ENCODE data around the gene SBF1.
"Not testable (repeated sequence)": the region's sequence is repeated elsewhere in the genome, so short reads cannot be mapped to it uniquely, and the experiment has no call there.

The SBF1 gene

DNA sequence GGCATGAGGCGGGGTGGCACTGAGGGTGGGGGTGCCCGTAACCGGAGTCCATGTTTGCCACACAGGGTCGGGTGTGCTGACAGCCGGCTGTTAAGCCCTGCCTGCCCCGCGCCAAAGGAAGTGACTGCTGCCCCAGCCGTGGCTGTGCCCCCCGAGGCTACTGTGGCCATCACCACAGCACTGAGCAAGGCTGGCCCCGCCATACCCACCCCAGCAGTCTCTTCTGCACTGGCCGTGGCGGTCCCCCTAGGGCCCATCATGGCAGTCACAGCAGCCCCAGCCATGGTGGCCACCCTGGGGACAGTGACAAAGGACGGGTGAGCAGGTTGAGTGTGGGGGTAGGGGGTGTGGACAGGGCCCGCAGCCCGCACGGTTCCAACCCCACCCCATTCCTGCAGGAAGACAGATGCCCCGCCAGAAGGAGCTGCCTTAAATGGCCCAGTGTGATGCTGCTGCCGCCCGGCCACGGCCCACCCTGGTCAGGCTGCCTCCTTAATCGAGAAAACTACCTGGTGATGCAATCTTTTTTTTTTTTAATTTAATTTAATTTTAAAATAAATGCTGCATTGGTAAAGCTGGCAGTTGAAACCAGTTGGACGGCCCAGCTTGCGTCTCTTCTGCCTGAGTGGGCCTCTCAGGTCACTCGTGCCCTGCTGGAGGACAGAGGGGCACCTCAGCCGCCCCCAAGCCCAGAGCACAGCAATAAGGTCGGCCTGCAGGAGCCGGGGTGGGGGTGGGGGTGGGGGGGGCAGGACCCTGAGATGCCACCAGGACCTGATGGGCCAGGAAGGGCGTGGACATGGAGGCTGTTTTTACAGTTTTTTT is 30.8 kb downstream of the SBF1 start:
- no peak for DNase-seq

GRCh38 chr22:50443197-50443596 is 31.6 kb downstream of the SBF1 start:
- DNase-seq: no peak

DNA sequence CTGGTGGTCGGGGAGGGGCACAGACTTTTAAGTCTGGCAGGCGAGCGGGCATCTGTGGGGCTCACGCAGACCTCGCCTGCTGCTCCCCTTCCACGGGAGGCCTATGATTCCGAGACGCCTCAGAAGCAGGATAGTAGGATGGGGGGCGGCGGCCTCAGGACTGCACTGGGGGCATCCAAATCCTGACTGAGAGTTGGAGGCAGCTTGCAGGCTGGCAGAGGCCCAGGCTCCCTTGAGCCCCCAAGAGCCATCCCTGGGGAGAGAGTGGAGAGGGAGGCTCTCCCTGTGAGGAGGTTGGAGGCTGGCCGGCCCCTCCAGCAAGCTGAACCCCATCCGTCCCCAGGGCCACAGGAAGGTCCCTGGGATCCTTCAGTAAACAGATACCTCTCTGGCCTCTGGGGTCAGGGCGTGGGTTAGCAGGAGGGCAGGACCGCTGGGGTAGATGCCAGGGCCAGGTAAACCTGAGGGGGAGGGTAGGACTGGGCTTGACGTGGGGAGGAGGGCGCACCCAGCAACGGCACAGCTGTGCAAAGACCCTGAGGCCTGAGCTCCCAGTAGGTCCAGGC is 33.3 kb downstream of the SBF1 start:
- DNase-seq: no peak

DNA sequence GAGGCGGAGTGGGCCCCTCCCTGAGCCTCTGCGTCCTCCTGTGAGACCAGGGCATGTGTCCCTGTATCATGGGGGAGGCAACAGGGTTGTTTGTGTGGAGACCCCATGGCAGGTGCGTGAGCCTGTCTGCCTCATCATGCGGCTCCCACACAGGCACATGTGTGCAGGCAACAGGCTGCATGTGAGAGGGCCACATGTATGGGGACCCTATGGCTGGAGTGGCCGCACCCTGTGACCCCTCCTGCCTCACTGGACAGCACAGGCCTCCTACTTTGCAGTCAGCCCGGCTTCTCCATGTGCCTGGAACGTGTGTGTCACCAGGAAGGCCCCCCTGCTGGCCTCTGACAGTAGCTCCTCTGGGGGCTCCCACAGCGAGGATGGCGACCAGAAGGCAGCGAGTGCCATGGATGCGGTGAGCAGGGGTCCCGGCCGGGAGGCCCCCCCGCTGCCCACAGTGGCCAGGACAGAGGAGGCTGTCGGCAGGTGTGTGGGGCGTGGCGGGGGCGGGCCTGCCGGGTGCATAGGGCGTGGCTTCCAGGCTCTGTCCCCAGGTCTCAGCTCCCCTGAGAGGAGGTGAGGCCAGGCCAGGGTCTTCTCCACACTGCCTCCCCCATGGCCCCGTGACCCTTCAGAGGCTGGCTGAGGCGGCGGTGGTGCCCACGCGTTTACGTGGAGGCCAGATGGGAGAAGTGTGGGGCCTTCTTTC is 34.1 kb downstream of the SBF1 start:
- DNase-seq: no peak

DNA sequence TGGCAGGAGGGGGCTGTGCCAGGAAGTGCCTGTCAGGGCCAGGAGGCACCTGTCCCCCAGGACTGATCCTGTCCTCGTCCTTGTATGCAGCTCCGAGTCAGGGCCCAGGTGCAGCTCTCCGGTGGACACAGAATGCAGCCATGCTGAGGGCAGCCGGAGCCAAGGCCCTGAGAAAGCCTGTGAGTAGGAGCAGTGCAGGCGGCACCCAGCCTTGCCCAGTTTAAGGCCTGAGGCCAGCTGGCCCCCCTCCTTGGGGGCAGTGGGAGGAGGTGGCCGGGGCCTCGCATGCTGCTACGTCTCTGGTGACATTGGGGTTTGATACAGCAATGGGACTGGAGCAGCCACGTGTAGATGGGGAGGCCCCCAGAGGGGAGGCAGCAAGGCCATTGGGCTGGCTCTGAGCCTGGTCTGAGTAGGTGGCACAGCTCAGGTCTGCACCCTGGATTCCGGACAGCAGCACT is 34.9 kb downstream of the SBF1 start:
- no peak for DNase-seq

GRCh38 chr22:50439314-50439870 is 35.4 kb downstream of the SBF1 start:
- DNase-seq: no peak

DNA sequence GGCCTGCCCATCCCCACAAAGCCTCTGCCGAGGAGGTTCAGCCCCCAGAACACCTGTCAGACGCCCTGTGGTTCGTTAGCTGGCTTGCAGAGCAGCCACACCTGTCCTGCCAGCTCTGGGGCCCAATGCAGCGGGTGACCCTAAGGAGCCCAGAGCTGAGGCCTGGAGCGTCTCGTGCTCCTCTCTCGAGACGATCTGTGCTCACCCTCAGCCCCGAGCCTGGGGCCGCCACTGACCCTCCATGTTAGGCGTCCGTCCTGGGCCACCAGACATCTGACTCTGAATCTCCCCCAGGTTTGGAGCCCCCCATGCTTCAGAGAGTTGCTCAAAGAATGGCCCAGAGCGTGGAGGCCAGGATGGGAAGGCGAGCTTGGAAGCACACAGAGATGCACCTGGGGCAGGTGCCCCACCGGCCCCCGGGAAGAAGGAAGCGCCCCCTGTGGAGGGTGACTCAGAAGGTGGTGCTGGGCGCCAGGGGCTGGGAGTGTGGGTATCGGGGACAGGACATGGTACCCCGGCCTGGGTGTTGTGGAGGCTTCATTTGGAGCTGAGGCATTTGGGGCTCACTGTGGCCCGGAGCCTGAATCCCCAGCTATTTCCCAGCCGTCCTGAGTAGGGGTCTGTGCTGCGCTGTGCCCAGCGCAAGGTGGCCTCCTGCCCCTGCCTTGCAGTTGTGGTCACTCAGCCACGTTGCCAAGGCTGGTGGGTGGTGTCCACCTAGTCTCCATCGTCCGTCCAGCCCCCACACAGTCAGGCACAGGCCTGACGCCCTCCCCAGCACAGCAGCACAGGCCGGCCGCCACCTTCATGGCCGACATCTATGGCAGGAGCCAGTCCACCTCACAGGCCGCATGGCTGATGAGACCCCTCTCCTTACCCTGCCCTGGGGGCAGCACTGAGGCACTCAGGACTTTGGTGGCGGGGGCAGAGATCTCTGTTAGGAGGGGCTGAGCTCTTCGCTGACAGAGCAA is 36.2 kb downstream of the SBF1 start:
- no peak for DNase-seq

DNA sequence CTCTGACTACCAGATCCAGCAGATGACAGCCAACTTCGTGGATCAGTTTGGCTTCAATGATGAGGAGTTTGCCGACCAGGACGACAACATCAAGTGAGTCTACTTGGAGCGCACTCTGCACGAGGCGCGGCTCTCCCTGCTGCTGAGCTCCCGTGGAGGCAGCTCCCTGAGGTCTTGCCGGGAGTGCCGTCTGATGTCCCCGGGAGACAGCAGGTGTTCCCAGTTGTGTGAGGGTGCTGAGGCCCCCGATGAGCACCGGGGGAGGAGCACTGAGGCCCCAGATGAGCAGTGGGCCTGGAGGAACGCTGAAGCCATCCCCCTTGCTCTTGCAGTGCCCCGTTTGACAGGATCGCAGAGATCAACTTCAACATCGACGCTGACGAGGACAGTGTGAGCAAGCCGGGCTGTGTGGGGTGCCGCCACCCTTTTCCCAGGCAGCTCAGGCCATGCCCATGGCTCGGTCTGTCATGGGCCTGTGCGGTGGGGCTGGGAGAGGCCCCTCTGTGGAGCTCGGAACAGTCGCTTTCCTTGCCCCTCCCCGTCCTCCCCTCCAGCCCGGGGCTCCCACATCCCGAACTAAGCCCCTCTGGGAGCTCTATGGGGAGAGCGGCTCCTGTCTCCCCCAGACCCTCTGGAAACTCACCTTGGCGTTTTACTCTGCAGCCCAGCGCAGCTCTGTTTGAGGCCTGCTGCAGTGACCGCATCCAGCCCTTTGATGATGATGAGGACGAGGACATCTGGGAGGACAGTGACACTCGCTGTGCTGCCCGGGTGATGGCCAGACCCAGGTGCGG is 37.1 kb downstream of the SBF1 start:
- DNase-seq: no peak

- no peak for DNase-seq
These were observed 37.9 kb downstream of the SBF1 start for GRCh38 chr22:50436841-50437341.

DNA sequence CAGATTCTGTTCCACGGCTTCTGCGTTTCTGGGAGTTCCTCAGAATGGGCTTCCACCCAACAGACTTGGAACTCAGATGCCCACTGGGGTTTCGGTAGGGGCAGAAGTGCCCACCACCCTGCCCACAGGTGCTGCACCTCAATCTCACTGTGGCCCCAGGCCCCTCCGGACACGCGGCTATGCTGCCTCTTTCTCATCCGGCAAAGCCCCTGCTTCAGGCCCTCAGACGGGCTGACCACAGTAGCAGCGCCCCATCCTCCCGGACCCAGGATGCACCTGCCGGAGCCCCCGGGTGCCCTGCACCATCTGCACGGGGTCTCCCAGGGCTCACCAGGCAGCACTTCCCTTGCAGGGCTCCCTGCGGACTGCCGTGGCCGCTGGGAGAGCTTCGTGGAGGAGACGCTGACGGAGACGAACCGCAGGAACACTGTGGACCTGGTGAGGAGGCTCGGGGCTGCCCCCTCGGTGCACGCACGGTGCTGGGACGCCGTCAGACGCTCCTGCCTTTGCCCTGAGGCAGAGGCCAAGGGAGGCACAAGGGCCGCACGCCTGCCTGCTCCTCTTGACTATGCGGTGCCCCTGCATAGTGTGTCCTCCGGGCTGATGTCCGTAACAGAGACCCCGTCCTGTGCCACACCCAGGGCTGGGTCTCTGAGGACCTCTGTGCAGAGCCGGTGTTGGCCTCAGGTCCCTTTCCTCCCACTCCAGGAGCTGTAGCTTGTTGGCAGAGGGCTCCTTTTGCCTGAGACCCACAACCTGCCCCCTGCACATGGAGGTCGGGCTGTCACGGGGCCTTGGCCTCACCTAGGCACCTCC is 38.6 kb downstream of the SBF1 start:
- DNase-seq: no peak

- DNase-seq: no peak
These were observed 39.4 kb downstream of the SBF1 start for GRCh38 chr22:50435291-50436014.

DNA sequence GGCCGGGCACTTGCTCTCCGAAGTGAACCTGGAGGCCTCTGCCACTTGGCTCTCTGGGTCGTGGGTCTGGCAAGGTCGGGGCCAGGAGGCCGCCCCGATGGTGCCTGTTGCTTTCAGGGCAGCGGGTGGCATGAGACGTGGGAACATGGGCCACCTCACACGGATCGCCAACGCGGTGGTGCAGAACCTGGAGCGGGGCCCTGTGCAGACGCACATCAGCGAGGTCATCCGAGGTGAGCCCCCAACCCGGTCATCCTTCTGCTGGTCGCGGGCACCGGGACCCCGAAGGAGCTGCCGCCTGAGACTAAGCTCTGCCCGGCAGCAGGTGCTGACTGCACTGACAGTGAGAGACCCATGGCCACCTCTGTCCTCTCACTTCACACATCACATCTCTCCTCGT is 40.0 kb downstream of the SBF1 start:
- DNase-seq: no peak

DNA sequence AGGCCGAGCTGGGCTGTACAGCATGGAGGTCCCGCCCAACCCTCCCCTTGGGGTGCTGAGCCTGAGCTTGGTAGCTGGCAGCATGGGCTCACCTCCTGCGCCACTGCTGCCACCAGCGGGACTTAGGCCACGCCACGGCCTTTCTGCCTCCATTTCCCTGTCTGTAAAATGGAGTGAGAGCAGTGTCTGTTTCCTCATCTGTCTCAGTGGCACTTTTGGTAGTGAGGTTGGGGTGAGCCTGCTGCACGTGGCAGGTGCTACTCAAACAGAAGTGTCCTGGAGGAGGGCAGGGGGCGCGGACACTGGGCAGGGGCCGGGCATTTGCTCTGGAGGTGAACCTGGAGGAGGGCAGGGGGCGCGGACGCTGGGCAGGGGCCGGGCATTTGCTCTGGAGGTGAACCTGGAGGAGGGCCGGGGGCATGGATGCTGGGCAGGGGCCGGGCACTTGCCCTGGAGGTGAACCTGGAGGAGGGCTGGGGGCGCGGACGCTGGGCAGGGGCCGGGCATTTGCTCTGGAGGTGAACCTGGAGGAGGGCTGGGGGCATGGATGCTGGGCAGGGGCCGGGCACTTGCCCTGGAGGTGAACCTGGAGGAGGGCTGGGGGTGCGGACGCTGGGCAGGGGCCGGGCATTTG is 41.8 kb downstream of the SBF1 start:
- DNase-seq: not testable (repeated sequence)

DNA sequence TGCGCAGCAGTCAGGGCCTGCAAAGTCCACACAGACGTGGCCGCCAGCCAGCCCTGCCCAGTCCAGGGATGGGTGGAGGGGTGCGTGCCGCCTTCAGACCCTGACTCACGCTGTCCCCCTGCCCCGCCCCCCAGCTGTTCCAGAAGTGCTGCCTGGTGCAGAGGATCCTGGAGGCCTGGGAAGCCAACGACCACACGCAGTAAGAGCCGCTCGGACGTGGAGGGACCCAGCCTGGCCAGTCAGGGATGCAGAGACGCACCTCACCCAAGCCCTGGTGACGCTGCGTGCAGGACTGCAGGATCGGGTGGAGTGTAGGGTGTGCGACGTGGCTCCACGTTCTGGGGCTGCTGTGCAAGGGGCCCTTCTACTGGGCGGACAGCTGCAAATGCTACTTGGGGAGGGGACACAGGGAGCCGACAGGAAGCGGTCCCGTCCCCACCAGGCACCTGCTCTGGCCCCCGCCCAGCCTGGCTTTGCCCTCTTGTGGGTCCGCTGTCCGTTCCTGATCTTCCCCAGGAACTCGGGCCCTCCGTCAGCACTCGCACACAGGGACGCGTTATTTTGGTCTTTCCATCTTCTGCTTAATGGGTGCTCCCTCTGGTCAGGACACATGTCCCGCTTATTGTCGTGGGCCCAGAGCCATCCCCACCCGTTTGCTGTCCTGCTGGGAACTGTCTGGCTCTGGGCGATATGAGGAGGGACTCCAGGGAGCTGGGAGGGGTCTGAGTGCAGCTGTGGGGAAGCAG is 42.5 kb downstream of the SBF1 start:
- no peak for DNase-seq

- no peak for DNase-seq
These were observed 49.5 kb downstream of the SBF1 start for GRCh38 chr22:50425179-50425916.

- DNase-seq: no peak
These were observed 50.9 kb downstream of the SBF1 start for GRCh38 chr22:50423956-50424355.

DNA sequence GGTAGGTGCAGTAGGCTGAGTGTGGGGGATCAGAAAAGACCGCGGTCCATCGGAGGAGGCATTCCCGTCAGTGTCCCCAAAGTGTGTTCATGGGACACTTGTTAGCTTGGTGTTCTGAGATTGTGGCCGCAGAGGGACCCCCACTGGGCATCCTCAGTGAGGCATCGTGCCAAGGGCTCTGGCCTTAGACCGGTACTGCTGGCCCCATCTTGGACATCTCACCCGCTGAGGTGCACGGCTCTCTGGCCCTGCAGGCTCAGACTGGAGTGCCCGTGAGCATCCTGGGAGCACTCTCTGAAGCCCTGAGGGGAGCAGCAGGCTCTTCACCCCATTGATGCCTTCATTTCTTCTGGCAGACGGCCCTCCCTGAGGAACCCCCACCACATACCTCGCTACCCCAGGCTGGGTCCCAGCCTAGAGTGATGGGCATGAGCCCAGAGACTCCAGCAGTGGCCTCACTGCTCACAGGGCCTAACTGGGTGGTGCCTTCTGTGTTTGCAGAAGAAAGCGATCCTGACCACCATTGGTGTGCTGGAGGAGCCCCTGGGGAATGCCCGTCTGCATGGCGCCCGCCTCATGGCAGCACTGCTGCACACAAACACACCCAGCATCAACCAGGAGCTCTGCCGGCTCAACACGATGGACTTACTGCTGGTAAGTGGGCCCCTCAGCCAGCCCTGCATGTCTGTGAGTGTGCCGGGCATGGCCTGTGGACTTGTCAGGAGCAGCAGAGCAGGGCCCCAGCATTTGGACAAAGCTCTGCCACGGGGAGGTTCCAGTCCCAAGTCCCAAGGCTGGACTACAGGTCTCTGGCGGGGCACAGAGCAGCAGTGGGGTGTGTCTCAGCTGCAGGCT is 51.6 kb downstream of the SBF1 start:
- DNase-seq: no peak

Measured in hematopoietic multipotent progenitor cell treated with erythropoietin and hydrocortisone succinate and interleukin-3 and kit ligand, for 6 days (in vitro differentiated cells).